ENCODE results near the gene SEPTIN2.

The SEPTIN2 gene

GRCh38 chr2:241357531-241357930 is 41.8 kb downstream of the SEPTIN2 start:
- no peak for DNase-seq
- no peak overlapping the region for H2BK5ac ChIP-seq (ENCODE audit: low read length)
- no peak overlapping the region for H4K8ac ChIP-seq (ENCODE audit: low read depth, low read length)
- H3K27ac ChIP-seq (ENCODE audit: low read depth, low read length), result no peak overlapping the region
- peaks cover 22% of the 10 kb centered on the region for H3K79me1 ChIP-seq (ENCODE audit: low read length)
- H3K79me2 ChIP-seq (ENCODE audit: control insufficient read depth, insufficient read depth, low read length), result peaks cover 35% of the 10 kb centered on the region
- H3K18ac ChIP-seq (ENCODE audit: low read length), result no peak overlapping the region
- no peak overlapping the region for H4K5ac ChIP-seq (ENCODE audit: low read length)
- no CpG with 5 or more reads among the region's 3 CpGs for WGBS (ENCODE audit: extremely low coverage, insufficient coverage, low lambda C conversion rate)
- no peak overlapping the region for H3K4me3 ChIP-seq (ENCODE audit: low read length)
- no peak overlapping the region for H3K23ac ChIP-seq (ENCODE audit: low read length)
- H3K27me3 ChIP-seq (ENCODE audit: insufficient read depth, low read length, poor library complexity), result no peaks in the 10 kb centered on the region
- H2BK15ac ChIP-seq (replicated peaks; ENCODE audit: low read depth), result no peak overlapping the region
- no peak overlapping the region for H3K4ac ChIP-seq (ENCODE audit: low read depth, low read length)
- H3K56ac ChIP-seq (ENCODE audit: low read length), result peak overlapping the region; percentile 49
- peaks cover 18% of the 10 kb centered on the region for H3K4me1 ChIP-seq (ENCODE audit: control insufficient read depth, low read depth, low read length)
- H2AK5ac ChIP-seq (ENCODE audit: low read length), result no peak overlapping the region
- H3K4me2 ChIP-seq (ENCODE audit: low read length), result peak overlapping the region; percentile 18
- H3K9ac ChIP-seq (ENCODE audit: low read length), result peak overlapping the region; percentile 49
- no peaks in the 10 kb centered on the region for H3K36me3 ChIP-seq (ENCODE audit: control insufficient read depth, insufficient read depth, low read length)
- no peak overlapping the region for H2BK120ac ChIP-seq (ENCODE audit: low read depth, low read length)

- H2AK5ac ChIP-seq (ENCODE audit: low read length), result no peak overlapping the region
- H3K79me2 ChIP-seq (ENCODE audit: control insufficient read depth, insufficient read depth, low read length), result peaks cover 40% of the 10 kb centered on the region
- peaks cover 18% of the 10 kb centered on the region for H3K4me1 ChIP-seq (ENCODE audit: control insufficient read depth, low read depth, low read length)
- no peaks in the 10 kb centered on the region for H3K27me3 ChIP-seq (ENCODE audit: insufficient read depth, low read length, poor library complexity)
- H2BK5ac ChIP-seq (ENCODE audit: low read length), result no peak overlapping the region
- no peak overlapping the region for H3K27ac ChIP-seq (ENCODE audit: low read depth, low read length)
- no peak overlapping the region for H4K8ac ChIP-seq (ENCODE audit: low read depth, low read length)
- H3K4ac ChIP-seq (ENCODE audit: low read depth, low read length), result no peak overlapping the region
- H3K23ac ChIP-seq (ENCODE audit: low read length), result no peak overlapping the region
- no CpG with 5 or more reads among the region's 5 CpGs for WGBS (ENCODE audit: extremely low coverage, insufficient coverage, low lambda C conversion rate)
- DNase-seq, result no peak
- no peak overlapping the region for H4K5ac ChIP-seq (ENCODE audit: low read length)
- H2BK120ac ChIP-seq (ENCODE audit: low read depth, low read length), result no peak overlapping the region
- no peaks in the 10 kb centered on the region for H3K36me3 ChIP-seq (ENCODE audit: control insufficient read depth, insufficient read depth, low read length)
- no peak overlapping the region for H3K4me2 ChIP-seq (ENCODE audit: low read length)
- H3K18ac ChIP-seq (ENCODE audit: low read length), result no peak overlapping the region
- peaks cover 26% of the 10 kb centered on the region for H3K79me1 ChIP-seq (ENCODE audit: low read length)
- no peak overlapping the region for H3K4me3 ChIP-seq (ENCODE audit: low read length)
- no peak overlapping the region for H2BK15ac ChIP-seq (replicated peaks; ENCODE audit: low read depth)
- H3K56ac ChIP-seq (ENCODE audit: low read length), result peak overlapping the region; percentile 4
- H3K9ac ChIP-seq (ENCODE audit: low read length), result no peak overlapping the region
Measured at GRCh38 chr2:241358470-241358869, 42.7 kb downstream of the SEPTIN2 start.

GRCh38 chr2:241359481-241360045 is 43.8 kb downstream of the SEPTIN2 start:
- Histone ChIP-seq H3K4me2 (ENCODE audit: low read length) (no peak overlapping the region), H4K5ac (ENCODE audit: low read length) (no peak overlapping the region), H3K79me2 (ENCODE audit: control insufficient read depth, insufficient read depth, low read length) (peaks cover 42% of the 10 kb centered on the region), H3K4me3 (ENCODE audit: low read length) (no peak overlapping the region), H3K18ac (ENCODE audit: low read length) (no peak overlapping the region), H3K9ac (ENCODE audit: low read length) (no peak overlapping the region), H2BK15ac (replicated peaks; ENCODE audit: low read depth) (no peak overlapping the region), H3K56ac (ENCODE audit: low read length) (peak overlapping the region; percentile 34), H3K4me1 (ENCODE audit: control insufficient read depth, low read depth, low read length) (peaks cover 15% of the 10 kb centered on the region), H3K36me3 (ENCODE audit: control insufficient read depth, insufficient read depth, low read length) (no peaks in the 10 kb centered on the region), H3K4ac (ENCODE audit: low read depth, low read length) (no peak overlapping the region), H2AK5ac (ENCODE audit: low read length) (no peak overlapping the region), H2BK5ac (ENCODE audit: low read length) (no peak overlapping the region), H3K27me3 (ENCODE audit: insufficient read depth, low read length, poor library complexity) (no peaks in the 10 kb centered on the region), H3K79me1 (ENCODE audit: low read length) (peaks cover 29% of the 10 kb centered on the region), H4K8ac (ENCODE audit: low read depth, low read length) (no peak overlapping the region), H2BK120ac (ENCODE audit: low read depth, low read length) (no peak overlapping the region), H3K27ac (ENCODE audit: low read depth, low read length) (no peak overlapping the region), H3K23ac (ENCODE audit: low read length) (no peak overlapping the region)
- WGBS (ENCODE audit: extremely low coverage, insufficient coverage, low lambda C conversion rate), result no CpG with 5 or more reads among the region's 7 CpGs
- DNase-seq, result no peak

GRCh38 chr2:241363426-241363825 is 47.7 kb downstream of the SEPTIN2 start:
- Histone ChIP-seq H3K4ac (ENCODE audit: low read depth, low read length) (no peak overlapping the region), H4K8ac (ENCODE audit: low read depth, low read length) (no peak overlapping the region), H3K79me2 (ENCODE audit: control insufficient read depth, insufficient read depth, low read length) (peaks cover 29% of the 10 kb centered on the region), H3K4me1 (ENCODE audit: control insufficient read depth, low read depth, low read length) (peaks cover 4% of the 10 kb centered on the region), H3K4me2 (ENCODE audit: low read length) (no peak overlapping the region), H3K27me3 (ENCODE audit: insufficient read depth, low read length, poor library complexity) (no peaks in the 10 kb centered on the region), H2BK15ac (replicated peaks; ENCODE audit: low read depth) (no peak overlapping the region), H3K79me1 (ENCODE audit: low read length) (peaks cover 27% of the 10 kb centered on the region), H3K27ac (ENCODE audit: low read depth, low read length) (no peak overlapping the region), H2BK5ac (ENCODE audit: low read length) (no peak overlapping the region), H4K5ac (ENCODE audit: low read length) (no peak overlapping the region), H3K4me3 (ENCODE audit: low read length) (no peak overlapping the region), H3K23ac (ENCODE audit: low read length) (no peak overlapping the region), H3K56ac (ENCODE audit: low read length) (no peak overlapping the region), H2AK5ac (ENCODE audit: low read length) (no peak overlapping the region), H3K18ac (ENCODE audit: low read length) (no peak overlapping the region), H3K36me3 (ENCODE audit: control insufficient read depth, insufficient read depth, low read length) (no peaks in the 10 kb centered on the region), H2BK120ac (ENCODE audit: low read depth, low read length) (no peak overlapping the region), H3K9ac (ENCODE audit: low read length) (no peak overlapping the region)
- DNase-seq, result no peak
- no CpG with 5 or more reads among the region's 7 CpGs for WGBS (ENCODE audit: extremely low coverage, insufficient coverage, low lambda C conversion rate)

- no peak overlapping the region for H4K8ac ChIP-seq (ENCODE audit: low read depth, low read length)
- peaks cover 3% of the 10 kb centered on the region for H3K4me1 ChIP-seq (ENCODE audit: control insufficient read depth, low read depth, low read length)
- H3K4me3 ChIP-seq (ENCODE audit: low read length), result no peak overlapping the region
- no peaks in the 10 kb centered on the region for H3K27me3 ChIP-seq (ENCODE audit: insufficient read depth, low read length, poor library complexity)
- no peak overlapping the region for H4K5ac ChIP-seq (ENCODE audit: low read length)
- peaks cover 20% of the 10 kb centered on the region for H3K79me1 ChIP-seq (ENCODE audit: low read length)
- no peak overlapping the region for H2AK5ac ChIP-seq (ENCODE audit: low read length)
- no peak overlapping the region for H2BK120ac ChIP-seq (ENCODE audit: low read depth, low read length)
- no peak overlapping the region for H3K18ac ChIP-seq (ENCODE audit: low read length)
- WGBS (ENCODE audit: extremely low coverage, insufficient coverage, low lambda C conversion rate), result no CpG with 5 or more reads among the region's 2 CpGs
- H3K4ac ChIP-seq (ENCODE audit: low read depth, low read length), result no peak overlapping the region
- no peak overlapping the region for H2BK5ac ChIP-seq (ENCODE audit: low read length)
- no peak overlapping the region for H3K4me2 ChIP-seq (ENCODE audit: low read length)
- H3K23ac ChIP-seq (ENCODE audit: low read length), result no peak overlapping the region
- no peak overlapping the region for H3K56ac ChIP-seq (ENCODE audit: low read length)
- no peaks in the 10 kb centered on the region for H3K36me3 ChIP-seq (ENCODE audit: control insufficient read depth, insufficient read depth, low read length)
- no peak overlapping the region for H3K9ac ChIP-seq (ENCODE audit: low read length)
- no peak for DNase-seq
- no peak overlapping the region for H2BK15ac ChIP-seq (replicated peaks; ENCODE audit: low read depth)
- H3K27ac ChIP-seq (ENCODE audit: low read depth, low read length), result no peak overlapping the region
- H3K79me2 ChIP-seq (ENCODE audit: control insufficient read depth, insufficient read depth, low read length), result peaks cover 16% of the 10 kb centered on the region
Measured at GRCh38 chr2:241364781-241365180, 49.1 kb downstream of the SEPTIN2 start.

- no peak overlapping the region for H2BK120ac ChIP-seq (ENCODE audit: low read depth, low read length)
- no peak overlapping the region for H4K8ac ChIP-seq (ENCODE audit: low read depth, low read length)
- no CpG with 5 or more reads among the region's 2 CpGs for WGBS (ENCODE audit: extremely low coverage, insufficient coverage, low lambda C conversion rate)
- no peaks in the 10 kb centered on the region for H3K27me3 ChIP-seq (ENCODE audit: insufficient read depth, low read length, poor library complexity)
- H4K5ac ChIP-seq (ENCODE audit: low read length), result no peak overlapping the region
- H3K23ac ChIP-seq (ENCODE audit: low read length), result no peak overlapping the region
- no peak overlapping the region for H2AK5ac ChIP-seq (ENCODE audit: low read length)
- H3K56ac ChIP-seq (ENCODE audit: low read length), result no peak overlapping the region
- H3K79me1 ChIP-seq (ENCODE audit: low read length), result peaks cover 19% of the 10 kb centered on the region
- no peaks in the 10 kb centered on the region for H3K36me3 ChIP-seq (ENCODE audit: control insufficient read depth, insufficient read depth, low read length)
- DNase-seq, result no peak
- H2BK15ac ChIP-seq (replicated peaks; ENCODE audit: low read depth), result no peak overlapping the region
- no peak overlapping the region for H3K9ac ChIP-seq (ENCODE audit: low read length)
- no peaks in the 10 kb centered on the region for H3K4me1 ChIP-seq (ENCODE audit: control insufficient read depth, low read depth, low read length)
- H3K79me2 ChIP-seq (ENCODE audit: control insufficient read depth, insufficient read depth, low read length), result peaks cover 15% of the 10 kb centered on the region
- H3K18ac ChIP-seq (ENCODE audit: low read length), result no peak overlapping the region
- H2BK5ac ChIP-seq (ENCODE audit: low read length), result no peak overlapping the region
- no peak overlapping the region for H3K4me2 ChIP-seq (ENCODE audit: low read length)
- no peak overlapping the region for H3K4me3 ChIP-seq (ENCODE audit: low read length)
- no peak overlapping the region for H3K4ac ChIP-seq (ENCODE audit: low read depth, low read length)
- no peak overlapping the region for H3K27ac ChIP-seq (ENCODE audit: low read depth, low read length)
Measured at GRCh38 chr2:241366678-241367077, 51.0 kb downstream of the SEPTIN2 start.
